OCI-LY7 (cell line): ENCODE measurements around the gene FAAP100.

Source experiments
- EZH2phosphoT487 ChIP-seq: fragments of 200-600 bp; sonication (generic); IDR thresholded peaks from 2 replicates; pipeline ENCODE4 v1.6.1; 2018; ENCODE audit warnings: low read depth, borderline replicate concordance, mild to moderate bottlenecking, mixed run types, antibody characterized with exemption, low read length, moderate library complexity, mixed read lengths
- TF ChIP-seq, protein P1 (sequence below): fragments of 200-600 bp; sonication (generic); conservative IDR thresholded peaks from 2 replicates; pipeline ENCODE4 v1.5.1; 2014; ENCODE audit warnings: mild to moderate bottlenecking, antibody characterized with exemption, low read length, moderate library complexity, mixed read lengths

- TF ChIP-seq, protein P1, sequence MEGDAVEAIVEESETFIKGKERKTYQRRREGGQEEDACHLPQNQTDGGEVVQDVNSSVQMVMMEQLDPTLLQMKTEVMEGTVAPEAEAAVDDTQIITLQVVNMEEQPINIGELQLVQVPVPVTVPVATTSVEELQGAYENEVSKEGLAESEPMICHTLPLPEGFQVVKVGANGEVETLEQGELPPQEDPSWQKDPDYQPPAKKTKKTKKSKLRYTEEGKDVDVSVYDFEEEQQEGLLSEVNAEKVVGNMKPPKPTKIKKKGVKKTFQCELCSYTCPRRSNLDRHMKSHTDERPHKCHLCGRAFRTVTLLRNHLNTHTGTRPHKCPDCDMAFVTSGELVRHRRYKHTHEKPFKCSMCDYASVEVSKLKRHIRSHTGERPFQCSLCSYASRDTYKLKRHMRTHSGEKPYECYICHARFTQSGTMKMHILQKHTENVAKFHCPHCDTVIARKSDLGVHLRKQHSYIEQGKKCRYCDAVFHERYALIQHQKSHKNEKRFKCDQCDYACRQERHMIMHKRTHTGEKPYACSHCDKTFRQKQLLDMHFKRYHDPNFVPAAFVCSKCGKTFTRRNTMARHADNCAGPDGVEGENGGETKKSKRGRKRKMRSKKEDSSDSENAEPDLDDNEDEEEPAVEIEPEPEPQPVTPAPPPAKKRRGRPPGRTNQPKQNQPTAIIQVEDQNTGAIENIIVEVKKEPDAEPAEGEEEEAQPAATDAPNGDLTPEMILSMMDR: no peak
- TF ChIP-seq EZH2phosphoT487: no peak
Measured at GRCh38 chr17:81508639-81509206, 43.4 kb downstream of the FAAP100 start.
